Stimulated activated CD8-positive, alpha-beta memory T cell treated with anti-CD3 and anti-CD28 coated beads, Interleukin-2, amount 100 ng/mL, for 48 hours (primary cell): ENCODE measurements around the gene NFATC1.
A peak's percentile ranks its signal among the peaks of the same experiment; 100 is the strongest.

Experiments
- DNase-seq, 2 donors: peaks; one replicate each; pipeline ENCODE4 v3.0.0-alpha.2; 2020; ENCODE audit warnings: low read depth in 2 of 2

NFATC1 gene

GRCh38 chr18:79405019-79405780, 9.5 kb downstream of the NFATC1 start:
- DNase-seq, result no peak

- DNase-seq, result peak; percentile 62 to 79
These were observed 10.2 kb downstream of the NFATC1 start for GRCh38 chr18:79405781-79406575.

- DNase-seq, result no peak
These were observed 11.0 kb downstream of the NFATC1 start for GRCh38 chr18:79406708-79407107.

GRCh38 chr18:79409313-79409712, 13.6 kb downstream of the NFATC1 start:
- DNase-seq, result no peak

GRCh38 chr18:79410171-79410641, 14.5 kb downstream of the NFATC1 start:
- DNase-seq, result no peak

GRCh38 chr18:79410731-79411613, 15.2 kb downstream of the NFATC1 start:
- DNase-seq, result no peak

- no peak for DNase-seq
These were observed 16.1 kb downstream of the NFATC1 start for GRCh38 chr18:79411614-79412526.

GRCh38 chr18:79413025-79413424, 17.3 kb downstream of the NFATC1 start:
- DNase-seq, result no peak

- no peak for DNase-seq
These were observed 17.7 kb downstream of the NFATC1 start for GRCh38 chr18:79413426-79413825.

GRCh38 chr18:79413901-79414300, 18.2 kb downstream of the NFATC1 start:
- DNase-seq, result no peak

GRCh38 chr18:79416022-79416676, 20.4 kb downstream of the NFATC1 start:
- DNase-seq, result no peak

GRCh38 chr18:79416677-79417052, 20.9 kb downstream of the NFATC1 start:
- no peak for DNase-seq

GRCh38 chr18:79418236-79418635, 22.5 kb downstream of the NFATC1 start:
- no peak for DNase-seq

GRCh38 chr18:79418642-79419041, 22.9 kb downstream of the NFATC1 start:
- DNase-seq, result no peak

GRCh38 chr18:79420033-79420745, 24.5 kb downstream of the NFATC1 start:
- no peak for DNase-seq

GRCh38 chr18:79421275-79421857, 25.6 kb downstream of the NFATC1 start:
- no peak for DNase-seq

GRCh38 chr18:79422022-79422782, 26.5 kb downstream of the NFATC1 start:
- no peak for DNase-seq

- DNase-seq, result no peak
These were observed 27.0 kb downstream of the NFATC1 start for GRCh38 chr18:79422783-79423165.
